ENCODE data around the gene CDKAL1. TPM values are rescaled to one million over a fixed set of nuclear protein-coding genes. Genes with fewer than 3 reads are reported as not detected.

The CDKAL1 gene
- total and polyA plus RNA-seq, 9 of the 15 experiments (the other 6 are each of a cell fraction or from before 2014, with no cell fraction given): 11.2 to 36.3 (median 20.1) TPM

- in situ Hi-C loops (cut with MboI) (no loop called here), intact Hi-C loops (cut with micrococcal nuclease) (no loop called here)
- no TSS peak for BruUV-seq (replicated peaks)
- H3K4me3 ChIP-seq: no peak overlapping the region
- no peak overlapping the region for H3K27ac ChIP-seq (ENCODE audit: extremely low read depth, low read depth, low read length)
- H3K27me3 ChIP-seq (ENCODE audit: control insufficient read depth in 2 of 2, insufficient read depth in 2 of 2, low read length in 2 of 2): no peaks in the 10 kb centered on the region
- no peak overlapping the region for H3K4me2 ChIP-seq (ENCODE audit: insufficient read depth, low read length)
- H3K36me3 ChIP-seq (ENCODE audit: control insufficient read depth, insufficient read depth, low read length): peaks cover 10% of the 10 kb centered on the region; the same call in 1 of the 3 replicates
- H3K9me3 ChIP-seq (replicated peaks; ENCODE audit: control insufficient read depth, insufficient read depth, low read depth, low read length): no peaks in the 10 kb centered on the region
- no peaks in the 10 kb centered on the region; a peak in 1 of 5 replicates for H3K4me1 ChIP-seq (replicated peaks in 1 of 2; ENCODE audit: control insufficient read depth in 2 of 2, insufficient read depth in 2 of 2, low read length in 2 of 2)
- ChIA-PET POLR2A (interaction anchor here (1.1 kb wide), 1 partner anchor 9 kb away, joined by 3 read pairs; no protein-coding TSS in a partner anchor), CTCF (ENCODE audit: low intra/inter-chr PET ratio) (interaction anchor here (0.7 kb wide), 1 partner anchor 619 kb away, joined by 3 read pairs; no protein-coding TSS in a partner anchor)
- 66% methylated on average over 2 of the region's 2 CpGs for WGBS (ENCODE audit: insufficient coverage, low coverage, missing lambda C conversion rate)
- H4K20me1 ChIP-seq (replicated peaks; ENCODE audit: control insufficient read depth, insufficient read depth, low read length): no peaks in the 10 kb centered on the region
- no peaks in the 10 kb centered on the region for H3K79me2 ChIP-seq (ENCODE audit: control insufficient read depth, insufficient read depth, low read length)
- no peak overlapping the region for H3K9ac ChIP-seq (ENCODE audit: insufficient read depth in 1 of 2, low read depth in 2 of 2, low read length in 2 of 2)
- H3K9me1 ChIP-seq (ENCODE audit: control insufficient read depth, insufficient read depth, low read length): no peaks in the 10 kb centered on the region
- ATAC-seq: peak; percentile 63
- TF ChIP-seq ZNF239 (CRISPR knock-in tag; IDR thresholded peaks at IDR 0.05): no peak
- TF ChIP-seq RUNX1 (IDR thresholded peaks at IDR 0.05; ENCODE audit: low read depth): no peak
- TF ChIP-seq NFE2 (IDR thresholded peaks at IDR 0.05; ENCODE audit: low read depth): no peak
- no peak for TF ChIP-seq ZNF592 (IDR thresholded peaks at IDR 0.05)
- TF ChIP-seq ZNF311 (CRISPR knock-in tag; IDR thresholded peaks at IDR 0.05): no peak
- no peak for TF ChIP-seq IFI16 (CRISPR knock-in tag; IDR thresholded peaks at IDR 0.05)
- no peak for TF ChIP-seq RBBP5 (IDR thresholded peaks at IDR 0.05; ENCODE audit: borderline replicate concordance, insufficient read depth, low read length, poor library complexity, severe bottlenecking)
- peak; percentile 77 for TF ChIP-seq ZNF316 (IDR thresholded peaks at IDR 0.05)
- TF ChIP-seq C11orf30 (IDR thresholded peaks at IDR 0.05; ENCODE audit: low read depth): peak; percentile 62
- 0 out of 2 replicates have a peak, but pooled peaks have one; percentile 31 for TF ChIP-seq HMBOX1 (IDR thresholded peaks at IDR 0.05)
- TF ChIP-seq PCBP1 (IDR thresholded peaks at IDR 0.05; ENCODE audit: low read depth, low read length, poor library complexity, severe bottlenecking): no peak
- TF ChIP-seq SNAPC5 (CRISPR knock-in tag; IDR thresholded peaks at IDR 0.05): no peak
- TF ChIP-seq ZNF75A (CRISPR knock-in tag; IDR thresholded peaks at IDR 0.05): no peak
- no peak for TF ChIP-seq MXD1 (CRISPR knock-in tag; IDR thresholded peaks at IDR 0.05; ENCODE audit: borderline replicate concordance, poor library complexity, severe bottlenecking)
- TF ChIP-seq RBM39 (optimal IDR thresholded peaks at IDR 0.05; ENCODE audit: low read depth, low read length): no peak
- TF ChIP-seq FIP1L1 (IDR thresholded peaks at IDR 0.05; ENCODE audit: low read depth, low read length, poor library complexity, severe bottlenecking): no peak
- 0 out of 2 replicates have a peak, but pooled peaks have one; percentile 21 for TF ChIP-seq POLR2A (conservative IDR thresholded peaks at IDR 0.05)
- FAIRE-seq: no peak
- no peak for DNase-seq (ENCODE audit: extremely low read depth in 1 of 4, low spot score in 3 of 4)
- H2AFZ ChIP-seq (ENCODE audit: low read depth, low read length): no peak overlapping the region
These were observed 50.0 kb downstream of the CDKAL1 start for GRCh38 chr6:20584100-20584731.

Measured in K562 (cell line).